HEK293 (cell line): ENCODE measurements around the gene GTPBP1.

Source experiments
- CTCF ChIP-seq: fragments of 450-650 bp; formaldehyde crosslinking; IDR thresholded peaks from 2 replicates; pipeline ENCODE4 v1.5.1; 2016; ENCODE audit warnings: missing biosample characterization, missing genetic modification characterization
- KLF10 ChIP-seq: fragments of 450-650 bp; IDR thresholded peaks from 2 replicates; pipeline ENCODE4 v1.5.1; 2018; ENCODE audit warnings: missing biosample characterization, mild to moderate bottlenecking, missing genetic modification characterization
- KLF7 ChIP-seq: fragments of 450-650 bp; formaldehyde crosslinking; IDR thresholded peaks from 2 replicates; pipeline ENCODE4 v1.5.1; 2016; ENCODE audit warnings: missing biosample characterization, missing genetic modification characterization, borderline replicate concordance
- REPIN1 ChIP-seq: fragments of 450-650 bp; formaldehyde crosslinking; IDR thresholded peaks from 2 replicates; pipeline ENCODE4 v1.5.1; 2017; ENCODE audit warnings: missing biosample characterization, missing genetic modification characterization, low read depth
- SP3 ChIP-seq: fragments of 450-650 bp; formaldehyde crosslinking; IDR thresholded peaks from 2 replicates; pipeline ENCODE4 v1.5.1; 2016; ENCODE audit warnings: missing biosample characterization, missing genetic modification characterization
- TRIM28 ChIP-seq: IDR thresholded peaks from 2 replicates; pipeline ENCODE4 v1.6.1; 2011; ENCODE audit warnings: low read length, control low read depth, borderline replicate concordance
- ZBTB6 ChIP-seq: fragments of 450-650 bp; formaldehyde crosslinking; IDR thresholded peaks from 2 replicates; pipeline ENCODE4 v1.5.1; 2017; ENCODE audit warnings: missing biosample characterization, missing genetic modification characterization
- ZNF660 ChIP-seq: fragments of 450-650 bp; IDR thresholded peaks from 2 replicates; pipeline ENCODE4 v1.5.1; 2018; ENCODE audit warnings: missing biosample characterization, mild to moderate bottlenecking, missing genetic modification characterization
- ZNF664 ChIP-seq: fragments of 450-650 bp; formaldehyde crosslinking; IDR thresholded peaks from 2 replicates; pipeline ENCODE4 v1.5.1; 2016; ENCODE audit warnings: missing biosample characterization, missing genetic modification characterization
- ZNF776 ChIP-seq: fragments of 450-650 bp; formaldehyde crosslinking; IDR thresholded peaks from 2 replicates; pipeline ENCODE4 v1.5.0; 2017; ENCODE audit warnings: missing biosample characterization, missing genetic modification characterization, borderline replicate concordance
- TF ChIP-seq, protein P1 (sequence below): fragments of 450-650 bp; formaldehyde crosslinking; IDR thresholded peaks from 2 replicates; pipeline ENCODE4 v1.5.1; 2017; ENCODE audit warnings: missing biosample characterization, missing genetic modification characterization

DNA sequence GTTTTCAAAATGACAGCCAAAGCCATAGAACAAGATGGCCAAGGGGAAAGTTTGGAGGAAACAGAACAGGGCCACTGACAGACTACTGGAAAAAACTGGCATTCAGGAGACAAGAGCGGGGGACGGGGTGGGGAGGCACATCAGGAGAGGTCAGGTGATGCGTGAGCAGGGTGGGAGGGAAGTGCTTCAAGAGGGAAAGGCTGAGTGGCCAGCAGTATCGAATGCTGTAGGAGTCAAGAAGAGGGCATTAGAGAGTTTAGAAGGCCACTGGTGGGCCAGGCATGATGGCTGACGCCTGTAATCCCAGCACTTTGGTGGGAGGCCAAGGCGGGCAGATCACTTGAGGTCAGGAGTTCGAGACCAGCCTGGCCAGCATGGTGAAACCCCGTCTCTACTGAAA lies 8.2 kb downstream of the GTPBP1 start:
- TF ChIP-seq ZNF776 (no peak), KLF10 (no peak), ZNF664 (tag by site-specific recombination) (no peak), REPIN1 (tag by site-specific recombination) (no peak), TRIM28 (no peak), CTCF (tag by site-specific recombination) (no peak), KLF7 (no peak), ZNF660 (tag by site-specific recombination) (no peak), ZBTB6 (tag by site-specific recombination) (no peak), SP3 (no peak)
- TF ChIP-seq, protein P1, sequence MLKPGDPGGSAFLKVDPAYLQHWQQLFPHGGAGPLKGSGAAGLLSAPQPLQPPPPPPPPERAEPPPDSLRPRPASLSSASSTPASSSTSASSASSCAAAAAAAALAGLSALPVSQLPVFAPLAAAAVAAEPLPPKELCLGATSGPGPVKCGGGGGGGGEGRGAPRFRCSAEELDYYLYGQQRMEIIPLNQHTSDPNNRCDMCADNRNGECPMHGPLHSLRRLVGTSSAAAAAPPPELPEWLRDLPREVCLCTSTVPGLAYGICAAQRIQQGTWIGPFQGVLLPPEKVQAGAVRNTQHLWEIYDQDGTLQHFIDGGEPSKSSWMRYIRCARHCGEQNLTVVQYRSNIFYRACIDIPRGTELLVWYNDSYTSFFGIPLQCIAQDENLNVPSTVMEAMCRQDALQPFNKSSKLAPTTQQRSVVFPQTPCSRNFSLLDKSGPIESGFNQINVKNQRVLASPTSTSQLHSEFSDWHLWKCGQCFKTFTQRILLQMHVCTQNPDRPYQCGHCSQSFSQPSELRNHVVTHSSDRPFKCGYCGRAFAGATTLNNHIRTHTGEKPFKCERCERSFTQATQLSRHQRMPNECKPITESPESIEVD, result no peak
